Retinal pigment epithelial cell (primary cell): ENCODE results near the gene NBAS.

Experiments
- DNase-seq: peaks from one replicate; pipeline ENCODE4 v3.0.0-alpha.2; 2010; ENCODE audit warnings: low read depth
- H3K4me3 ChIP-seq: 2 replicates; pipeline ENCODE4 v1.5.1; 2011; ENCODE audit warnings: mild to moderate bottlenecking, low read length, control low read depth, moderate library complexity
- TF ChIP-seq, protein P1 (sequence below): conservative IDR thresholded peaks from 2 replicates; pipeline ENCODE4 v1.5.1; 2011; ENCODE audit warnings: low read depth, low read length, control low read depth, inconsistent platforms

The NBAS gene

DNA sequence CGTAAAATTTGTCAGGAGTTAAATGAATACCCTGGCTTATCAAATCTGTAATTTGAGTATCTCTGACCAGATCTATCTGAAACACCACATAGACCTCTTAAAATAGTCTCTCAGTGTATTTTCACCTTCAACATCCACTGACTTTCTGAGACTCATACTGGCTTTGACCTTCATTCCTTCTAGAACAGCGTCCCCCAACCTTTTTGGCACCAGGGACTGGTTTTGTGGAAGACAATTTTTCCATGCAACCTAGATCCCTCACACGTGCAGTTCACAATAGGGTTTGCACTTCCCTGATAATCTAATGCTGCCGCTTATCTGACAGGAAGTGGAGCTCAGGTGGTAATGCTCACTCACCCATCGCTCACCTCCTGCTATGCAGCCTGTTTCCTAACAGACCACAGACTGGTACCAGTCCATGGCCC, 3.2 kb downstream of the NBAS start:
- TF ChIP-seq, protein P1, sequence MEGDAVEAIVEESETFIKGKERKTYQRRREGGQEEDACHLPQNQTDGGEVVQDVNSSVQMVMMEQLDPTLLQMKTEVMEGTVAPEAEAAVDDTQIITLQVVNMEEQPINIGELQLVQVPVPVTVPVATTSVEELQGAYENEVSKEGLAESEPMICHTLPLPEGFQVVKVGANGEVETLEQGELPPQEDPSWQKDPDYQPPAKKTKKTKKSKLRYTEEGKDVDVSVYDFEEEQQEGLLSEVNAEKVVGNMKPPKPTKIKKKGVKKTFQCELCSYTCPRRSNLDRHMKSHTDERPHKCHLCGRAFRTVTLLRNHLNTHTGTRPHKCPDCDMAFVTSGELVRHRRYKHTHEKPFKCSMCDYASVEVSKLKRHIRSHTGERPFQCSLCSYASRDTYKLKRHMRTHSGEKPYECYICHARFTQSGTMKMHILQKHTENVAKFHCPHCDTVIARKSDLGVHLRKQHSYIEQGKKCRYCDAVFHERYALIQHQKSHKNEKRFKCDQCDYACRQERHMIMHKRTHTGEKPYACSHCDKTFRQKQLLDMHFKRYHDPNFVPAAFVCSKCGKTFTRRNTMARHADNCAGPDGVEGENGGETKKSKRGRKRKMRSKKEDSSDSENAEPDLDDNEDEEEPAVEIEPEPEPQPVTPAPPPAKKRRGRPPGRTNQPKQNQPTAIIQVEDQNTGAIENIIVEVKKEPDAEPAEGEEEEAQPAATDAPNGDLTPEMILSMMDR = no peak
- no peak for DNase-seq
- H3K4me3 ChIP-seq = no peak overlapping the region

DNA sequence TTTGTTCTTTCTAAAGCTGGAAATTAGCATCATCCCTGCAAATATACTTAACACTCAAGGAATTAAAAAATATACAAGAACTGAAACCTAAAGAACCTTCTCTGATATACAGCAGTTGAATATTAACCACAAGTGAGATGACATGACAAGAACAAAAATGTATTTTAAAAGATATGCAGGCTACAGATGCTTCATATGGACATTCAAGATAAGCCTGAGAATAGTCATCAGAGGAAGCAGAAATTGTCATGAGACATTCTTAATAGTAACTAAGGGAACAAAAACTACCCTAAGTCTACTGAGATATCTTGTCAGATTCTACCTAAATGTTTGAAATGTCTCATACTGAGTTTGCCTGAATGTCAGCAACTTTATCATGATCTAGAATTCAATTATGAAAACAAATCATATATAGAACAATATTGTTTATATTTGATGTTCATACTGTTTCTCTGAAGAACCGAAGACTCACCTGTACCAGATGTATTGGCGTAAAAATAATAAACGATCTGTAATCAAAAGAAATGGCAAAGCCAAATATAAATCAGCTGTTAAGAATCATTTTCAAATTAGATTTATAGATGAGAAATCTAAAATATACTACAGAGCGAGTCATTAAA, 4.7 kb downstream of the NBAS start:
- TF ChIP-seq, protein P1 = no peak
- DNase-seq = no peak

DNA sequence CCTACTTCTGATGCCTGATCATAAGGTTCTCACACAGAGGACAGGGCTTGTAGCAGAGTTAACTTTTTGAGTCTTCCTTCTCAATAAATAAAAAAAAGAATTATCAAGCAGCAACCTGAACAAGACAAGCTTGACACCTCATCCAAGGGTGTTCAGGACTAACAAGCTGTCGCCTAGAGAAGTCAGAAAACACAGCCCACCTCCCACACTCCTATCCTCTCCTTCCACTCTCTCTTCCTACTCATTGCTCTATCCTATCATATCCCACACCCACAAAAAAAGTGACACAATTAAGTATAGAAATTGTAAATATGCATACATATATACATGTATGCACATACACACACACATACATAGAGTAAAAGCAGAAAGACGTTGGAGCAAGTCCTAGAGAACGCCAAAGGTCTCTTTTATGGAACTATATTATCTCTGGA, 5.4 kb downstream of the NBAS start:
- TF ChIP-seq, protein P1 = no peak
- H3K4me3 ChIP-seq = no peak overlapping the region
- no peak for DNase-seq

More for the DNA sequence above, 4.7 kb downstream of the NBAS start:
- no peak overlapping the region for H3K4me3 ChIP-seq

DNA sequence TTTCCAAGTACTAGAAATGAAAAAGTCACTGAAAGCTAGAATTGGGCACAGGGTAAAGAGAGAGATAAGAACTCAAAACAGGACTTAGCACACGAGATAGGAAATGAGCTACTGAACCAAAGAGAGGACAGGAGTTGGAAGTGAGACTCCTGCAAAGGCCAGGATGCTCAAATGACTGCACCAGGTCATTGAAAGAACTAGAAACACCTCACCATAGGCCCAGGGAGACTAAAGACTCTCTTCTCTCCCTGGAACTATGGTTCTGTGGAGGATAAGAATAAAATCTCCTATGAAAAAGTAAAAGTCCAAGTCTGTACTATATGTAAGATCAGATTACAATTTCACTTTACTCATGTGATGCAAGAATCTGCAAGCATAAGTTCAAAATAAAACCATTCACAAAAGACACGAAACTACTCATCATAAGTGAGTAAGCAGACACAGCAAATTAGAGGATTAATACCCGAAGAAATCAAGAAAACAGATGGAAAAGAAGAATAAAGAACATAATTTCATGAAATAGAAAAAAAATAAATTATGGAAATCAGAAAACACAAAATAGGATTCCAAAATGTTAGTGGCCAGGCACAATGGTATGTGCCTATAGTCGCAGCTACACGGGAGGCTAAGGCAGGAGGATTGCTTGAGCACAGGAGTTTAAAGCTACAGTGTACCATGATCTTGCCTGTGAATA, 6.5 kb downstream of the NBAS start:
- no peak overlapping the region for H3K4me3 ChIP-seq
- no peak for DNase-seq
- TF ChIP-seq, protein P1 = no peak

DNA sequence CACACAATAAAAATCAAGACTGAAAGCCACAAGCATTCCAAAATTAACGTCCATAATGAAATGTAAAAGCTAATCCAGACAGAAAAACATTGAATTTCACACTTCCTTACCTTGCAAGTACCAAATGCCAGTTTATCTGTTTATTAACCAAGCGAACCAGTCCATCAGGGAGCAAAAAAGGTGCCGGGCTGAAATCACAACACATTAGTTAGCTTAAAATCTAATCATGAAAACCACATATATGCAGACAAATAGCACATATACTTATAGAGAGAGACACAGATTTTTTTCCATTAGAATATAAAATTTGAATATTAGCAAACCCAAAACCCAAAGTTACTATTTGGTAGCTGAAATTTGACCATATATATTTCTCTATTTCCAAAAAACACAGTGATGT, 7.2 kb downstream of the NBAS start:
- DNase-seq = no peak
- TF ChIP-seq, protein P1 = no peak
- no peak overlapping the region for H3K4me3 ChIP-seq

DNA sequence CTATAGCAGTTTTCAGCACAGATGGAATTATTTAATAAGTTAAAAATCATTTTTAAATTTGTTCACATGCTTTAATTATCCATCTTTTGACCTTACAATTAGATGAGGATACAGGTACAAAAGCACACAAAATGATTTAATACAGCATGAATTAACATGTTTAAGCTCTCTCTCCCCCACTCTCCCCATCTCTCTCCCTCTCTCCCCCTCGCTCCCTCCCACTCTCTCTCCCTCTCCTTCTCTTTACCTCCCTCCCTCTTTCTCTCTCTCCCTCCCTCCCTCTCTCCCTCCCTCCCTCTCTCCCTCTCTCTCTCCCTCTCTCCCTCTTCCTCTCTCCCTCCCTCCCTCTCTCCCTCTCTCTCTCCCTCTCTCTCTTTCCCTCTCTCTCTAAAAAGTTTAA, 7.6 kb downstream of the NBAS start:
- no peak overlapping the region for H3K4me3 ChIP-seq
- TF ChIP-seq, protein P1 = no peak
- no peak for DNase-seq

DNA sequence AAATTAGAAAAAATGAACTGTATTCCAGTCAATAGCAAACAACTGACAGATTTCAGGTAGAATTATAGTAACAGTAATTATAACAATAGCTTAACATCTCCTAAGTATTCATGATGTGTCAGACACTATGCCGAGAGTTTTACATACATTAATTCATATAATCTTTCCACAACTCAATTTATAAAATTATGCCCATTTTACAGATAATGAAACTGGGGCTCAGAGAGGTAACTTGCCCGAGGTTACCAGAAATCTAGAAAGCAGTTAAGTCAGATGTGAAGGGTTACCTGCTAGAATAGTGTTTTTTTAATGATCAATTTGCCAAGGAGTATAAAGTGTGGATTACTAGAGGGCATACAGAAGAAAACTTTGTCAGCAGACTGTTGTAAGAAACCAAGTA, 12.2 kb downstream of the NBAS start:
- TF ChIP-seq, protein P1 = no peak
- no peak for DNase-seq
- H3K4me3 ChIP-seq = no peak overlapping the region
